Glomerular visceral epithelial cell (primary cell): ENCODE data around the gene TAC4.
"Not testable (repeated sequence)": the region's sequence is repeated elsewhere in the genome, so short reads cannot be mapped to it uniquely, and the experiment has no call there.

Experiments used
- DNase-seq: peaks from one replicate; pipeline ENCODE4 v3.0.0-alpha.2; 2016; ENCODE audit errors: extremely low spot score

Gene TAC4

DNA sequence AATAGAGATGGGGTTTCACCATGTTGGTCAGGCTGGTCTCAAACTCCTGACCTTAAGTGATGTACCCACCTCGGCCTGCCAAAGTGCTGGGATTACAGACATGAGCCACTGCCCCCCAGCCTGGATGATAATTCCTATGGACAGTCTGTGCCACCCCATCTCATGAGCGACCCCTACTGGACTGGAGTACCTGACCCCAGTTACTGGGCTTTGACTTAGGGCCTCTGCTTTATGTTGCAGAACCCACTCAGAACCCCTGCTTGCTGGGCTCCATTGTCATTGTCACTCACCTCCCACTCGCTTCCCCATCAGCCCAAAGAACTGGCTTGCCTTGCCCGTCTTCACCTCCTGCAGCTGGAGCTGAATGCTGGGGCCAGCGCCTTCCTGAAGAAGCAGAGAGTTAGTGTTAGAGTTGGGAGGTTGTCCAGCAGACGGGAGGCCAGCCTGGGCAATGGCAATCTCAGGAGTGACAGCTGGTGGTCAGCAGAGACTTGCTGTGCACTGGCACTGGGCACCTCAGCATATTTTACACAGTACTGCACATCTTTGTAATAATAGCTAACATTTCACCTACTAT is 4.0 kb downstream of the TAC4 start:
- no peak for DNase-seq

DNA sequence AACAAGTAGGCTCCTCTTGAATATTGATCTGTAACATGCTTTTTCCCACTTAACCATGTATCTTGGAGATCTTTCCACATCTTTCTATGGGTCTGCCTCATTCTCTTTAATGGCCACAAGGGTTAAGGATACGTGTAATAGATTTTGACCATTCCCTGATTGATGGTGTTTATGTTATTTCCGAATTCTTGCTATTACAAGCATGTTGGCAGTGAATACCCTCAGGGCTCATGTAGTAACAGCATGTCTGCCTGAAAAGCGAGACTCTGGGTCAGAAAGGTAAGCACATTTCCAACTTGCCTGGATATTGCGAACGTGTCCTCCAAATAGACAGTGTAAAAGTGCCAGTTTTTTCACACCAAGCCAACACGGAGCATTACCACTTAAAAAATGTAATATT is 5.0 kb downstream of the TAC4 start:
- no peak for DNase-seq

DNA sequence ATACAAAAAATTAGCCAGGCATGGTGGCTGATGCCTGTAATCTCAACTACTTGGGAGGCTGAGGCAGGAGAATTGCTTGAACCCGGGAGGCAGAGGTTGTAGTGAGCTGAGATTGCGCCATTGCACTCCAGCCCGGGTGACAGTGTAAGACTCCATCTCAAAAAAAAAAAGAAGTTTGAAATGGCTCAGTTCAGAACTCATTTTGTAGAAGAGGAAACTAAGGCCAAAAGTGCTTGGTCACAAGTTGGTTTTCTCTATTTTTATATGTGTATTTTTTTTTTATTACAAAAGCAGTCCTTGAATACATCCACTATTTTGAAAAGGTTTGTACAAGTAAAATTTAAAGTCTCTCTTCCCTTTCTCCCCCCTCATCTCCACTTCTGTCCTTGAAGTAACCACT is 5.5 kb downstream of the TAC4 start:
- no peak for DNase-seq

DNA sequence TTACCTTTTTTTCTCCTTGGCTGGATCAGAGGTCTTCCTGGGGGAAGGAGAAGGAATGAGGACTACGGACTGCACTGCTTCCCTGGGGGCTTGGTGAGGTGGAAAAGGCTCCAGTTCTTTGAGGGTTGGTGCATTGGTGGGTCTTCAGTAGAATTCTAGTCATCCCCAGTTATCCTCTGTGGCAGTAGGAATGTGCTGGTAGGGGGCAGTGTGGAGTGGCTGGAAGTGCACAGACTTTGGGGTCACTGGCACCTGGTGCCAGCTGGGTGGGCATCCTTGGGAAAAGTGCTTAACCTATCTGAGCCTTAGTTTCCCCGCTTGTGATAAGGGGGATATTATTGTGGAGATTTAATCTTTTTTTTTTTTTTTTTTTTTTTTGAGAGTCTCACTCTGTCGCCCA is 6.3 kb downstream of the TAC4 start:
- no peak for DNase-seq

GRCh38 chr17:49839455-49839854 is 8.4 kb downstream of the TAC4 start:
- no peak for DNase-seq

GRCh38 chr17:49836111-49837030 is 11.5 kb downstream of the TAC4 start:
- peak; percentile 83 for DNase-seq

GRCh38 chr17:49835472-49835871 is 12.4 kb downstream of the TAC4 start:
- DNase-seq = no peak

- no peak for DNase-seq
Measured at GRCh38 chr17:49834118-49834743, 13.6 kb downstream of the TAC4 start.

GRCh38 chr17:49832840-49833599 is 14.8 kb downstream of the TAC4 start:
- no peak for DNase-seq

GRCh38 chr17:49830605-49831004 is 17.3 kb downstream of the TAC4 start:
- peak; percentile 42 for DNase-seq

DNA sequence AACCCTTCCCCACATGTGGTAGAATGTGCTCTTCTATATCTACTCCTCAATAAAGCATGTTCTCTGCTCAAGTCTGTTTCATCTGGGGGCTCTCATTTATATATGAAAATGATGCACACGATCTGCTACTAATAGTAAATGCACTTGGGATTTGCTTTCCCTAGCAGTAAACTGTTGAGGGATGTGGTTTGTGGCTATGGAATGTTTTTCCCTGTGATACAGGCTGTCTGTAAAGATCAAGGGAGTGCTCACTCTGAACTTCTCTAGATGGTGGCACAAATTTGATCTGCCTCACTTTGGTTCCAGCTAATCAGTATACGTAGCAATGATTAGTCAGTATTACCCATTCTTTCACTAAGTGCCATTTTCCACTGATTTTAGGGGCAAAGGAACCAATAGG is 18.8 kb downstream of the TAC4 start:
- DNase-seq = no peak

GRCh38 chr17:49828325-49828724 is 19.5 kb downstream of the TAC4 start:
- DNase-seq = not testable (repeated sequence)

DNA sequence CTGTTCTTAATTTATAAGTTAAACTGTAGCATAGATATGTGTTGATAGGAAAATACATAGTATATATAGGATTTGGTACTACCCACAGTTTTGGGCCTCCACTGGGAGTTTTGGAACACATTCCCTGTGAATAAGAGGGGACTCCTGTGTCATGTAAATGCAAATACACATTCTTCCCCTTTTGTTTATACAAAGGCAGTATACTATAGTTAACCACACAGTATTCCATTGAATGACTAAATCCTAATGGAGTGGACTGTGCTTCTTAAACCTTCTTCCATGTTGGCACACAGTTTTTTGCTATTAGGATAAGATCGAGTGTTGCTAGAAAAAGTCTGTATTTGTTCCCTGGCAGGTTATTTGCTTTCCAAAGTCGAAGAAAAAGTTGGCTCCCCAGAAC is 22.2 kb downstream of the TAC4 start:
- DNase-seq = no peak

DNA sequence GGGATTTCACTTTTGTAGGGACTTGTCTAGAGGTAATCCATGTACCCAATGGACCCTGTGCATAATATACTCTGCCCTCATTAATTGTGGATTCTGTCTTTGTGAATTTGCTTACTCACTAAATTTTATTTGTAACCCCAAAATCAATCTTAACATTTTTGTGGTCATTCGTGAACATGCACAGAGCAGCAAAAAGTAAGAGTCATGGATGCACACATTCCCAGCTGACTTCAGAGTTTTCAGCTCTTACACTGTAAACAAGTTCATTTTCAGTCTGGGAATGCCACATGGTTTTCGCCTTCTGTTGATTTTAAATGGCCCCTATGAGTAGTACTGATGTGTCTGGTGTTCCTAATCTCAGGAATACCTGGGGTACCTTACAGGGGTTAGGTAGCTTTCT is 24.3 kb downstream of the TAC4 start:
- no peak for DNase-seq

DNA sequence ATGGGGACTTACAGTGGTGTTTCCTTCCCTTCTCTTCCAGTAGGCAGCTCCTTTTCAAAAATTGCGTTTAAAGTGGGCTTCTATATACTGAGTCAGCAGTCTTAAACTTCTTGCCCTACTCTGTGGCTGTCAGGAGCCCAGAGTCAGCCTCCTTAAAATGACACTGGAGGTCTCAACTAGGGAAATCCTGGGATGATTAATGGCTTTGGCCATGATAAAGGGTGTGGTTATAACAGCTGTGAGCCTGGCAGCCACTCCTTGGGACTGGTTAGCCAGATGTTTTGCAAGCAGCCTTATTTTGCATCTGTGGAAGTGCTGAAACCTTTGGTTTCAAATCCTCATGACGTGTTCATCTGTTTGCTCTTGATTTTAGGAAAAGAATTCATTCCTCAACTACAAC is 25.0 kb downstream of the TAC4 start:
- DNase-seq = no peak

GRCh38 chr17:49821916-49822315 is 26.0 kb downstream of the TAC4 start:
- DNase-seq = no peak

- DNase-seq = no peak
Measured at GRCh38 chr17:49821466-49821865, 26.4 kb downstream of the TAC4 start.

- DNase-seq = no peak
Measured at GRCh38 chr17:49820773-49821172, 27.1 kb downstream of the TAC4 start.

- no peak for DNase-seq
Measured at GRCh38 chr17:49819651-49820050, 28.2 kb downstream of the TAC4 start.

DNA sequence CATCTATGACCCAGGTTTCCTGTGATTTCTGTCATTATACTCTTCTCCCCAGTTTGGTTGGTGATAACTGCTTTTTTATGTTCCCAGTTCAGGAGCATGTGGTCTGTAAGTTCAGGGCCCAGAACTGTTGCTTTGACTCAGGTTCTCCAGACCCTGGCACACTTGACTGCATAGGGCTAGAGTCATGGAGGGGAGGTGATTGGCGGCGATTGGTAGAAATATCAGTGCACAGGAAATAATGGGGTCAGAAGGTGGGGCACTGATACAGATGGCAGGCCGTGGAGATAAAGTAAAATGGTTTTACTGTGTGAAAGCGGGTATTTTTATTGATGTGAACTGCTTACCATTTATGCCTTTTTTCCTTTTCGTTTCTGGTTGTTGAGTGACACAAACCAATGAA is 28.7 kb downstream of the TAC4 start:
- DNase-seq = no peak

- DNase-seq = no peak
Measured at GRCh38 chr17:49817993-49818392, 29.9 kb downstream of the TAC4 start.

- DNase-seq = no peak
Measured at GRCh38 chr17:49815761-49816281, 32.0 kb downstream of the TAC4 start.
